Esophagus squamous epithelium (tissue), 4 donors: ENCODE measurements around the gene CST2.

Source experiments
- POLR2A ChIP-seq, 4 donors: fragments of 450-650 bp; IDR thresholded peaks; one replicate each; pipeline ENCODE4 v1.6.1; 2017; ENCODE audit warnings: antibody characterized with exemption in 4 of 4, mild to moderate bottlenecking in 4 of 4, moderate library complexity in 3 of 4
- TF ChIP-seq, protein P1 (sequence below), 6 experiments: fragments of 450-650 bp in 4 of 6; fragments of 200-600 bp in 2 of 6; sonication (generic) in 2 of 6; IDR thresholded peaks; one replicate each; pipeline ENCODE4 v1.5.1; 2016 to 2019; ENCODE audit warnings: antibody characterized with exemption in 6 of 6, mild to moderate bottlenecking in 4 of 6, moderate library complexity in 4 of 6

DNA sequence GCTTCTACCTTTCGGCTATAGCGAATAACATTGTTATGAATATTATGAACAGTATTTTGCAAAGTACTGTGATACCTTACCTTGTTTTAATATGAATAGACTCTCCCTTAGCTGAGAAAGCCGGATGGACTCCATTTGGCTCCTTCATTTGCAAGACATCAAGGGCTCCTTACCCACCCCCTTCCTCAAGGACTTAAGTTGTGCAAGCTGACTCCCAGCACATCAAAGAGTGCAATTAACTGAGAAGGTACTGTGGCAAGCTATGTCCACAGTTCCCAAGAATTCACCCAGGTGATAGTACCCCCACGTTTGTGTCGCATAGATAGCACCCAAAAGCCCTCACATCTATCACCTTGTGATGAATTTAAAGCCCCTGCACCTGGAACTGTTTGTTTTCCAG, 41.8 kb upstream of the CST2 start:
- no peak for TF ChIP-seq POLR2A (IDR thresholded peaks at IDR 0.05)
- TF ChIP-seq, protein P1, sequence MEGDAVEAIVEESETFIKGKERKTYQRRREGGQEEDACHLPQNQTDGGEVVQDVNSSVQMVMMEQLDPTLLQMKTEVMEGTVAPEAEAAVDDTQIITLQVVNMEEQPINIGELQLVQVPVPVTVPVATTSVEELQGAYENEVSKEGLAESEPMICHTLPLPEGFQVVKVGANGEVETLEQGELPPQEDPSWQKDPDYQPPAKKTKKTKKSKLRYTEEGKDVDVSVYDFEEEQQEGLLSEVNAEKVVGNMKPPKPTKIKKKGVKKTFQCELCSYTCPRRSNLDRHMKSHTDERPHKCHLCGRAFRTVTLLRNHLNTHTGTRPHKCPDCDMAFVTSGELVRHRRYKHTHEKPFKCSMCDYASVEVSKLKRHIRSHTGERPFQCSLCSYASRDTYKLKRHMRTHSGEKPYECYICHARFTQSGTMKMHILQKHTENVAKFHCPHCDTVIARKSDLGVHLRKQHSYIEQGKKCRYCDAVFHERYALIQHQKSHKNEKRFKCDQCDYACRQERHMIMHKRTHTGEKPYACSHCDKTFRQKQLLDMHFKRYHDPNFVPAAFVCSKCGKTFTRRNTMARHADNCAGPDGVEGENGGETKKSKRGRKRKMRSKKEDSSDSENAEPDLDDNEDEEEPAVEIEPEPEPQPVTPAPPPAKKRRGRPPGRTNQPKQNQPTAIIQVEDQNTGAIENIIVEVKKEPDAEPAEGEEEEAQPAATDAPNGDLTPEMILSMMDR (IDR thresholded peaks at IDR 0.05) = no peak
